ENCODE data around the gene FLII. TPM values are rescaled to one million over a fixed set of nuclear protein-coding genes. Genes with fewer than 3 reads are reported as not detected.

Gene FLII
- total and polyA plus RNA-seq, 2 of the 13 experiments (the other 11 are each of a cell fraction or from before 2014, with no cell fraction given): 130 to 303 TPM

GRCh38 chr17:18224387-18225120, 34.0 kb downstream of the FLII start (continued):
- TF ChIP-seq HNRNPL (IDR thresholded peaks at IDR 0.05; ENCODE audit: low read depth, low read length) (no peak), JDP2 (CRISPR knock-in tag; IDR thresholded peaks at IDR 0.05; ENCODE audit: borderline replicate concordance) (no peak), ZNF383 (CRISPR knock-in tag; IDR thresholded peaks at IDR 0.05; ENCODE audit: borderline replicate concordance) (no peak), GLI4 (CRISPR knock-in tag; IDR thresholded peaks at IDR 0.05; ENCODE audit: borderline replicate concordance) (no peak; the same call in 1 of the 2 replicates), ZNF143 (CRISPR knock-in tag; IDR thresholded peaks at IDR 0.05) (no peak; the same call in 1 of the 2 replicates), ZNF782 (CRISPR knock-in tag; IDR thresholded peaks at IDR 0.05; ENCODE audit: borderline replicate concordance) (no peak; the same call in 1 of the 2 replicates), PCBP1 (IDR thresholded peaks at IDR 0.05; ENCODE audit: borderline replicate concordance, low read depth, low read length) (no peak), ZSCAN22 (CRISPR knock-in tag; IDR thresholded peaks at IDR 0.05) (no peak), AGO1 (IDR thresholded peaks at IDR 0.05; ENCODE audit: low read depth, low read length, poor library complexity, severe bottlenecking) (no peak), ZFP36L1 (CRISPR knock-in tag; IDR thresholded peaks at IDR 0.05) (no peak), ATF7-NPFF (CRISPR knock-in tag; IDR thresholded peaks at IDR 0.05; ENCODE audit: low read depth) (no peak), ZNF841 (CRISPR knock-in tag; IDR thresholded peaks at IDR 0.05; ENCODE audit: borderline replicate concordance) (no peak), U2AF1 (optimal IDR thresholded peaks at IDR 0.05; ENCODE audit: low read depth, low read length) (peak; percentile 53), ZBTB44 (CRISPR knock-in tag; IDR thresholded peaks at IDR 0.05) (no peak), CREB3 (CRISPR knock-in tag; IDR thresholded peaks at IDR 0.05) (no peak), ZNF263 (CRISPR knock-in tag; IDR thresholded peaks at IDR 0.05) (no peak), TEF (CRISPR knock-in tag; IDR thresholded peaks at IDR 0.05) (no peak), DNMT1 (CRISPR knock-in tag; IDR thresholded peaks at IDR 0.05) (no peak), ZBTB49 (CRISPR knock-in tag; IDR thresholded peaks at IDR 0.05; ENCODE audit: borderline replicate concordance) (no peak), RARG (CRISPR knock-in tag; IDR thresholded peaks at IDR 0.05; ENCODE audit: low read depth) (no peak), ZFYVE20 (CRISPR knock-in tag; IDR thresholded peaks at IDR 0.05; ENCODE audit: borderline replicate concordance, low read depth) (no peak), ZNF615 (CRISPR knock-in tag; IDR thresholded peaks at IDR 0.05; ENCODE audit: borderline replicate concordance) (no peak), TRIM22 (IDR thresholded peaks at IDR 0.05) (no peak)

All from HepG2 (cell line).